ENCODE data around the gene KDM4B. TPM values are rescaled to one million over a fixed set of nuclear protein-coding genes. Genes with fewer than 3 reads are reported as not detected.

The KDM4B gene
- total and polyA plus RNA-seq, 9 of the 15 experiments (the other 6 are each of a cell fraction or from before 2014, with no cell fraction given), result 0.21 to 29.9 (median 7.3) TPM

DNA sequence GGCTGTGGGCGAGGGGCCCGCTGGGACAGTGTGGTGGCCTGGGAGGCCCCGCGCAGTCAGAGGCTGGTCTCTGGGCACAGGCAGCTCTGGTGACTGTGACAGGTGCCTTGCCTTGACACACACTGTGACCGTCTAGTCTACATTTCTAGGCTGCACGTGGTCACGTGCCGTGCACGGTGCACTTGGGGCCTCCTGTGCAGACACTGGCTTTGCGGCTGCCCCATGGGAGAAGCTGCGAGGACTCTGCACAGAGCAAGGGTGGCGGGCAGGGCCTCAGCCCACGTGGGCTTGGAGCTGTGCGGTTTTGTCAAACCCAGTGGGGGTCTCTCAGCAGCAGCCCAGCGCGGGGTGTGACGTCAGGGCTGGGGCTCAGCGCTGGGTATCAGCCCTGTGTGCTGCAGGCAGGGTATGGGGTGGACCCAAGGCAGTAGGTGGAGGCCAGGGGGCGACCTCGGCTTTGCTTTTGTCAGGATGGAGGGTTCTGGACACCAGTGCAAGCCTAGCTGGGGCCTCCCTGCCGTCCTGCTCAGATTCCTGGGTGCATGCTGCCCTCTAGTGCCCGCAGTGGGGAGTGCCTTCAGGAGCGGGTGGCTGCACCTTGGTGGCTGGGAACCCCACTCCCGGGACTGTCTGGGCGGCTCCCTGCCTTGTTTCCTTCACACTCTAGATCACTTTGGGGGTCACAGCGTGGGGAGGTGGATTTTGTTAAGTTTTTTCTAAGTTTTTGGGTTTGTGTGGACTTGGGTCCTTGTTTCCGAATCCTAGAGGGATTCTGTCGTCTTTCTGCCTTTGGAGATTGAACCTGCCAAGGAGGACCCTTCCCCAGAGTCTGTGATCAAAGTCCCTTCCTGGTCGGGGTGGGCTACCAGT, 62.6 kb downstream of the KDM4B start (continued):
- TF ChIP-seq, protein P1, sequence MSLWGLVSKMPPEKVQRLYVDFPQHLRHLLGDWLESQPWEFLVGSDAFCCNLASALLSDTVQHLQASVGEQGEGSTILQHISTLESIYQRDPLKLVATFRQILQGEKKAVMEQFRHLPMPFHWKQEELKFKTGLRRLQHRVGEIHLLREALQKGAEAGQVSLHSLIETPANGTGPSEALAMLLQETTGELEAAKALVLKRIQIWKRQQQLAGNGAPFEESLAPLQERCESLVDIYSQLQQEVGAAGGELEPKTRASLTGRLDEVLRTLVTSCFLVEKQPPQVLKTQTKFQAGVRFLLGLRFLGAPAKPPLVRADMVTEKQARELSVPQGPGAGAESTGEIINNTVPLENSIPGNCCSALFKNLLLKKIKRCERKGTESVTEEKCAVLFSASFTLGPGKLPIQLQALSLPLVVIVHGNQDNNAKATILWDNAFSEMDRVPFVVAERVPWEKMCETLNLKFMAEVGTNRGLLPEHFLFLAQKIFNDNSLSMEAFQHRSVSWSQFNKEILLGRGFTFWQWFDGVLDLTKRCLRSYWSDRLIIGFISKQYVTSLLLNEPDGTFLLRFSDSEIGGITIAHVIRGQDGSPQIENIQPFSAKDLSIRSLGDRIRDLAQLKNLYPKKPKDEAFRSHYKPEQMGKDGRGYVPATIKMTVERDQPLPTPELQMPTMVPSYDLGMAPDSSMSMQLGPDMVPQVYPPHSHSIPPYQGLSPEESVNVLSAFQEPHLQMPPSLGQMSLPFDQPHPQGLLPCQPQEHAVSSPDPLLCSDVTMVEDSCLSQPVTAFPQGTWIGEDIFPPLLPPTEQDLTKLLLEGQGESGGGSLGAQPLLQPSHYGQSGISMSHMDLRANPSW (CRISPR knock-in tag; IDR thresholded peaks at IDR 0.05), result no peak
- no peak for TF ChIP-seq POLR2AphosphoS2 (IDR thresholded peaks at IDR 0.05; ENCODE audit: low read length)
- TF ChIP-seq RB1 (IDR thresholded peaks at IDR 0.05; ENCODE audit: low read depth), result peak; percentile 68; the same call in 1 of the 2 replicates
- TF ChIP-seq ETV1 (tag; conservative IDR thresholded peaks at IDR 0.05; ENCODE audit: low read depth), result no peak
- TF ChIP-seq CTBP1 (IDR thresholded peaks at IDR 0.05; ENCODE audit: borderline replicate concordance), result peak; percentile 37; the same call in 1 of the 2 replicates
- TF ChIP-seq HDAC3 (IDR thresholded peaks at IDR 0.05; ENCODE audit: borderline replicate concordance, partially characterized antibody), result no peak
- TF ChIP-seq, protein P2, sequence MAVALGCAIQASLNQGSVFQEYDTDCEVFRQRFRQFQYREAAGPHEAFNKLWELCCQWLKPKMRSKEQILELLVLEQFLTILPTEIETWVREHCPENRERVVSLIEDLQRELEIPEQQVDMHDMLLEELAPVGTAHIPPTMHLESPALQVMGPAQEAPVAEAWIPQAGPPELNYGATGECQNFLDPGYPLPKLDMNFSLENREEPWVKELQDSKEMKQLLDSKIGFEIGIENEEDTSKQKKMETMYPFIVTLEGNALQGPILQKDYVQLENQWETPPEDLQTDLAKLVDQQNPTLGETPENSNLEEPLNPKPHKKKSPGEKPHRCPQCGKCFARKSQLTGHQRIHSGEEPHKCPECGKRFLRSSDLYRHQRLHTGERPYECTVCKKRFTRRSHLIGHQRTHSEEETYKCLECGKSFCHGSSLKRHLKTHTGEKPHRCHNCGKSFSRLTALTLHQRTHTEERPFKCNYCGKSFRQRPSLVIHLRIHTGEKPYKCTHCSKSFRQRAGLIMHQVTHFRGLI (CRISPR knock-in tag; IDR thresholded peaks at IDR 0.05), result no peak
- TF ChIP-seq, protein P3, sequence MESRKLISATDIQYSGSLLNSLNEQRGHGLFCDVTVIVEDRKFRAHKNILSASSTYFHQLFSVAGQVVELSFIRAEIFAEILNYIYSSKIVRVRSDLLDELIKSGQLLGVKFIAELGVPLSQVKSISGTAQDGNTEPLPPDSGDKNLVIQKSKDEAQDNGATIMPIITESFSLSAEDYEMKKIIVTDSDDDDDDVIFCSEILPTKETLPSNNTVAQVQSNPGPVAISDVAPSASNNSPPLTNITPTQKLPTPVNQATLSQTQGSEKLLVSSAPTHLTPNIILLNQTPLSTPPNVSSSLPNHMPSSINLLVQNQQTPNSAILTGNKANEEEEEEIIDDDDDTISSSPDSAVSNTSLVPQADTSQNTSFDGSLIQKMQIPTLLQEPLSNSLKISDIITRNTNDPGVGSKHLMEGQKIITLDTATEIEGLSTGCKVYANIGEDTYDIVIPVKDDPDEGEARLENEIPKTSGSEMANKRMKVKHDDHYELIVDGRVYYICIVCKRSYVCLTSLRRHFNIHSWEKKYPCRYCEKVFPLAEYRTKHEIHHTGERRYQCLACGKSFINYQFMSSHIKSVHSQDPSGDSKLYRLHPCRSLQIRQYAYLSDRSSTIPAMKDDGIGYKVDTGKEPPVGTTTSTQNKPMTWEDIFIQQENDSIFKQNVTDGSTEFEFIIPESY (CRISPR knock-in tag; IDR thresholded peaks at IDR 0.05), result peak; percentile 36; the same call in 1 of the 2 replicates
- TF ChIP-seq NRF1 (conservative IDR thresholded peaks at IDR 0.05 in 1 of 2, IDR thresholded peaks at IDR 0.05 in 1 of 2), result no peak
- TF ChIP-seq MCM2 (IDR thresholded peaks at IDR 0.05; ENCODE audit: low read depth), result no peak
- TF ChIP-seq ZNF57 (CRISPR knock-in tag; IDR thresholded peaks at IDR 0.05), result no peak
- peak; percentile 40; the same call in 1 of the 2 replicates for TF ChIP-seq CC2D1A (IDR thresholded peaks at IDR 0.05)
- TF ChIP-seq, protein P4, sequence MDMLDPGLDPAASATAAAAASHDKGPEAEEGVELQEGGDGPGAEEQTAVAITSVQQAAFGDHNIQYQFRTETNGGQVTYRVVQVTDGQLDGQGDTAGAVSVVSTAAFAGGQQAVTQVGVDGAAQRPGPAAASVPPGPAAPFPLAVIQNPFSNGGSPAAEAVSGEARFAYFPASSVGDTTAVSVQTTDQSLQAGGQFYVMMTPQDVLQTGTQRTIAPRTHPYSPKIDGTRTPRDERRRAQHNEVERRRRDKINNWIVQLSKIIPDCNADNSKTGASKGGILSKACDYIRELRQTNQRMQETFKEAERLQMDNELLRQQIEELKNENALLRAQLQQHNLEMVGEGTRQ (CRISPR knock-in tag; IDR thresholded peaks at IDR 0.05), result no peak
- TF ChIP-seq, protein P5, sequence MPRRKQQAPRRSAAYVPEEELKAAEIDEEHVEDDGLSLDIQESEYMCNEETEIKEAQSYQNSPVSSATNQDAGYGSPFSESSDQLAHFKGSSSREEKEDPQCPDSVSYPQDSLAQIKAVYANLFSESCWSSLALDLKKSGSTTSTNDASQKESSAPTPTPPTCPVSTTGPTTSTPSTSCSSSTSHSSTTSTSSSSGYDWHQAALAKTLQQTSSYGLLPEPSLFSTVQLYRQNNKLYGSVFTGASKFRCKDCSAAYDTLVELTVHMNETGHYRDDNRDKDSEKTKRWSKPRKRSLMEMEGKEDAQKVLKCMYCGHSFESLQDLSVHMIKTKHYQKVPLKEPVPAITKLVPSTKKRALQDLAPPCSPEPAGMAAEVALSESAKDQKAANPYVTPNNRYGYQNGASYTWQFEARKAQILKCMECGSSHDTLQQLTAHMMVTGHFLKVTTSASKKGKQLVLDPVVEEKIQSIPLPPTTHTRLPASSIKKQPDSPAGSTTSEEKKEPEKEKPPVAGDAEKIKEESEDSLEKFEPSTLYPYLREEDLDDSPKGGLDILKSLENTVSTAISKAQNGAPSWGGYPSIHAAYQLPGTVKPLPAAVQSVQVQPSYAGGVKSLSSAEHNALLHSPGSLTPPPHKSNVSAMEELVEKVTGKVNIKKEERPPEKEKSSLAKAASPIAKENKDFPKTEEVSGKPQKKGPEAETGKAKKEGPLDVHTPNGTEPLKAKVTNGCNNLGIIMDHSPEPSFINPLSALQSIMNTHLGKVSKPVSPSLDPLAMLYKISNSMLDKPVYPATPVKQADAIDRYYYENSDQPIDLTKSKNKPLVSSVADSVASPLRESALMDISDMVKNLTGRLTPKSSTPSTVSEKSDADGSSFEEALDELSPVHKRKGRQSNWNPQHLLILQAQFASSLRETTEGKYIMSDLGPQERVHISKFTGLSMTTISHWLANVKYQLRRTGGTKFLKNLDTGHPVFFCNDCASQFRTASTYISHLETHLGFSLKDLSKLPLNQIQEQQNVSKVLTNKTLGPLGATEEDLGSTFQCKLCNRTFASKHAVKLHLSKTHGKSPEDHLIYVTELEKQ (CRISPR knock-in tag; IDR thresholded peaks at IDR 0.05), result no peak
- peak; percentile 9; the same call in 1 of the 2 replicates for TF ChIP-seq ZNF384 (IDR thresholded peaks at IDR 0.05; ENCODE audit: low read depth, low read length)
- no peak for TF ChIP-seq ZFP30 (CRISPR knock-in tag; IDR thresholded peaks at IDR 0.05; ENCODE audit: borderline replicate concordance)
